Mucosa of rectum (tissue), 2 donors: ENCODE data around the gene PGAP1.

Experiments used
- H3K27ac ChIP-seq, 2 donors: one replicate each; pipeline ENCODE4 v1.7.0; 2013; ENCODE audit warnings: inconsistent platforms in 2 of 2, low read depth in 2 of 2, low read length in 2 of 2
- H3K27me3 ChIP-seq, 2 donors: one replicate each; pipeline ENCODE4 v1.7.0; 2013; ENCODE audit warnings: low read length in 2 of 2; ENCODE audit not compliant: control insufficient read depth in 2 of 2, insufficient read depth in 2 of 2
- H3K36me3 ChIP-seq, 2 donors: one replicate each; pipeline ENCODE4 v1.7.0; 2013; ENCODE audit warnings: low read length in 2 of 2; ENCODE audit not compliant: control insufficient read depth in 2 of 2, insufficient read depth in 2 of 2
- H3K4me1 ChIP-seq, 2 donors: one replicate each; pipeline ENCODE4 v1.7.0; 2013; ENCODE audit warnings: low read length in 2 of 2, mild to moderate bottlenecking in 1 of 2; ENCODE audit not compliant: control insufficient read depth in 2 of 2, insufficient read depth in 2 of 2
- H3K4me3 ChIP-seq, 2 donors: one replicate each; pipeline ENCODE4 v1.7.0; 2013; ENCODE audit warnings: low read length in 2 of 2
- H3K9ac ChIP-seq, 2 donors: one replicate each; pipeline ENCODE4 v1.7.0; 2013; ENCODE audit warnings: low read length in 2 of 2, low read depth in 1 of 2, mild to moderate bottlenecking in 1 of 2
- H3K9me3 ChIP-seq, 2 donors: one replicate each; pipeline ENCODE4 v1.7.0; 2013; ENCODE audit warnings: low read length in 2 of 2; ENCODE audit not compliant: control insufficient read depth in 2 of 2
- donor health status: healthy.
- donor health status: Normal muscosa, but diverticular disease.

PGAP1 gene

DNA sequence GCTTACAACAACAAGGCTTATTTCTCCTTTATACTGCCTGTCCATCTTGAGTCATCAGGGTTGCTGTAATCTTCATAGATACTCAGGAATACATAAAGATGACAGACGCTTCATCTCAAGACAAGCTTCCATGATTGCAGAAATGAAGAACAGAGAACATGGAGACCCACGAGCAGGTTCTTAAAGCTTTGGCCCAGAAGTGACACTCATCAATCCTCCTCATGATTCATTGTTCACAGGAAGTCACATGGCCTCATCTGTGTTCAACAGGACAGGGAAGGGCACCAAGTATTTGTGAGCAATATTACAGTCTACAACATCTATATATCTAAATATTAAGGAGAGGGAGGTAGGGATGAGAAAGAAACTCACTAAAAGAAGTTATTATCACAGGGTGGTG, 36.5 kb upstream of the PGAP1 start:
- no peak overlapping the region for H3K27ac ChIP-seq
- no peaks in the 10 kb centered on the region for H3K36me3 ChIP-seq
- H3K27me3 ChIP-seq, result no peaks in the 10 kb centered on the region
- H3K4me1 ChIP-seq, result peaks cover 4 to 5% of the 10 kb centered on the region in 2 donors
- H3K9me3 ChIP-seq, result no peaks in the 10 kb centered on the region
- no peak overlapping the region for H3K4me3 ChIP-seq
- no peak overlapping the region for H3K9ac ChIP-seq

- peaks cover 3 to 5% of the 10 kb centered on the region in 2 donors for H3K4me1 ChIP-seq
- H3K27me3 ChIP-seq, result no peaks in the 10 kb centered on the region
- H3K9ac ChIP-seq, result no peak overlapping the region
- H3K36me3 ChIP-seq, result no peaks in the 10 kb centered on the region
- H3K4me3 ChIP-seq, result no peak overlapping the region
- no peaks in the 10 kb centered on the region for H3K9me3 ChIP-seq
- no peak overlapping the region for H3K27ac ChIP-seq
Observed at GRCh38 chr2:196962325-196962724, 35.8 kb upstream of the PGAP1 start.

DNA sequence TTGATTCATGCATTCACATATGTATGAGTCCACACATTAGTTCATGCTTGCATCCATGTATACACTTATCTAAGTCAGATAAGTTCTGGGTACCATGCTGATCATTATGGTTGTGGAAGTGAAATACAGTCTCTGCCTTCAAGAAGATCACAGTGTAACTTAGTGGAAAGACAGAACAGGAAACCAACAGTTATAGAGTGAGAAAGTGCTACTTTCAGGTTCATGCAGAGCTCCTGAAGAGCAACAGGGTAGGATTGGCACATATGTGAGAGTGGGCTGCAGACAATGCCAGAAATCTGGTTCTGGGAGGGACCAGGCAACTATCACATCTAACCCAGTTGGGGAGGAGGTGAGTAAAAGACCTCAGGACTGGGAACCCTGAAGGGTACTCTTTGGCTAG, 35.4 kb upstream of the PGAP1 start:
- Histone ChIP-seq H3K36me3 (no peaks in the 10 kb centered on the region), H3K9me3 (no peaks in the 10 kb centered on the region), H3K27me3 (no peaks in the 10 kb centered on the region), H3K9ac (no peak overlapping the region), H3K27ac (no peak overlapping the region), H3K4me1 (peaks cover 0 to 3% of the 10 kb centered on the region in 2 donors), H3K4me3 (no peak overlapping the region)

GRCh38 chr2:196959734-196960338, 33.3 kb upstream of the PGAP1 start:
- no peak overlapping the region for H3K4me3 ChIP-seq
- H3K9me3 ChIP-seq, result no peaks in the 10 kb centered on the region
- no peak overlapping the region for H3K9ac ChIP-seq
- H3K4me1 ChIP-seq, result no peaks in the 10 kb centered on the region
- H3K27ac ChIP-seq, result no peak overlapping the region
- H3K27me3 ChIP-seq, result no peaks in the 10 kb centered on the region
- no peaks in the 10 kb centered on the region for H3K36me3 ChIP-seq

DNA sequence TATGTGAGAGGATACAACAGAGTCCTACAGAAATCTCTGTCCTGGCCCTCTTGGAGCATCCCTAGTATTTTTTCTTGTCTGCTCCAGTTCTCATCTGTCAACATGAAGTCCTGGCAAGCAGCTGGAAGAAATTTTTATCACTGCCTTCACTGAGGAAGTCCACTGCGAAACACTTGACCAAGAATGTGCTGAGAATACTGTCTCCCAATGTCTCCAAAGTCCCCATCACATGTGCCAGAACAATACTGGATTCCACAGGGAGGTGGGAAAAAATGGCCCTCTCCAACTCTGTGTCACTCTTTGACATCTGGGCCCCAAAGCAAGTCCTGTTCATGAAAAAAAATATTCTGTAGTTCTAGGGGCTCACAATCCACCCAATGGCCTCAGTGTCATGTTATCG, 32.8 kb upstream of the PGAP1 start:
- Histone ChIP-seq H3K36me3 (no peaks in the 10 kb centered on the region), H3K4me1 (no peaks in the 10 kb centered on the region), H3K4me3 (no peak overlapping the region), H3K9me3 (no peaks in the 10 kb centered on the region), H3K27ac (no peak overlapping the region), H3K9ac (no peak overlapping the region), H3K27me3 (no peaks in the 10 kb centered on the region)

- Histone ChIP-seq H3K9ac (no peak overlapping the region), H3K4me1 (no peaks in the 10 kb centered on the region), H3K27ac (no peak overlapping the region), H3K9me3 (no peaks in the 10 kb centered on the region), H3K36me3 (no peaks in the 10 kb centered on the region), H3K4me3 (no peak overlapping the region), H3K27me3 (no peaks in the 10 kb centered on the region)
Observed at GRCh38 chr2:196957881-196958525, 31.5 kb upstream of the PGAP1 start.

GRCh38 chr2:196957442-196957841, 30.9 kb upstream of the PGAP1 start:
- Histone ChIP-seq H3K4me1 (no peaks in the 10 kb centered on the region), H3K36me3 (no peaks in the 10 kb centered on the region), H3K9me3 (no peaks in the 10 kb centered on the region), H3K4me3 (no peak overlapping the region), H3K27me3 (no peaks in the 10 kb centered on the region), H3K27ac (no peak overlapping the region), H3K9ac (no peak overlapping the region)

- Histone ChIP-seq H3K9ac (no peak overlapping the region), H3K27me3 (no peaks in the 10 kb centered on the region), H3K4me3 (no peak overlapping the region), H3K9me3 (no peaks in the 10 kb centered on the region), H3K4me1 (no peaks in the 10 kb centered on the region), H3K36me3 (no peaks in the 10 kb centered on the region), H3K27ac (no peak overlapping the region)
Observed at GRCh38 chr2:196956069-196956468, 29.6 kb upstream of the PGAP1 start.

DNA sequence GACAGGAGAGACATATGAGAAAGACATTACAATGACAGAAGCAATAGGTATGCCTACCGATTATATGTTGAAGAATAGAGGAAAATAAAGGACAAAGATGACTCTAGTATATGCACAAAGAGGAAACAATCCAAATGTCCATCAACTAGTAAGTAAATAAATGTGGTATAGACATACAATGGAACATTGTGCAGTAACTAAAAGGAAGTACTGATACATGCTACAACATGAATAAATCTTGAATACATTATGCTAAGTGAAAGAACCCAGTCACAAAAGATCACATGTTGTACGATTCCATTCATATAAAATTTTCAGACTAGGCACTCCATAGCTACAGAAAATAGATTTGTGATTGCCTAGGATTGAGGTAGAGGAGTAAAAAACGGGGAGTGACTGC, 28.5 kb upstream of the PGAP1 start:
- Histone ChIP-seq H3K27ac (no peak overlapping the region), H3K9me3 (no peaks in the 10 kb centered on the region), H3K27me3 (no peaks in the 10 kb centered on the region), H3K4me1 (no peaks in the 10 kb centered on the region), H3K9ac (no peak overlapping the region), H3K4me3 (no peak overlapping the region), H3K36me3 (no peaks in the 10 kb centered on the region)

DNA sequence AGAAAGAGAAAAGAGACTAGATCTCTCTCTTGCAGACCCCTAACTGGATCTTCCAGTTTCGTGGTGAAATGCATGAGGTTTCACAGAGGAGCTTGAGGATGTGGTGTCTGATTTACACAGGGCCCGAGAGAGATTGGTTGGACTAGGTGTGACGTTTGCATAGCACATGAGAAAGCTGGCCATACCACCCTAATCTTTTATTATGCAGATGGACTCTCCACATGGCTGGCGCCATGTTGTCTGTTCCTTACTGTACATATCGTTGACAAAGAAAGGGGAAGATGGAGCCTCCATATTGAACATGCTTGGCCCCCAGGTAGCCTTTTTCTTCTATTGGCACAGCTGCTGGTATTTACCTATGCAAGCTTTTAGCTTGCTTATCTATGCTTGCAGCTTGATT, 27.5 kb upstream of the PGAP1 start:
- no peak overlapping the region for H3K4me3 ChIP-seq
- no peak overlapping the region for H3K27ac ChIP-seq
- no peaks in the 10 kb centered on the region for H3K36me3 ChIP-seq
- no peaks in the 10 kb centered on the region for H3K9me3 ChIP-seq
- H3K9ac ChIP-seq, result no peak overlapping the region
- H3K27me3 ChIP-seq, result no peaks in the 10 kb centered on the region
- H3K4me1 ChIP-seq, result no peaks in the 10 kb centered on the region
